SJCRH30 (cell line): Measurements from ENCODE around the gene HSF5. TPM values are rescaled to one million over a fixed set of nuclear protein-coding genes. Genes with fewer than 3 reads are reported as not detected.
A peak's percentile ranks its signal among the peaks of the same experiment; 100 is the strongest.

Experiments
- DNase-seq, 2 experiments: peaks; one replicate each; pipeline ENCODE4 v3.0.0-alpha.2; 2015 to 2020
- H3K27ac ChIP-seq: fragments of 250-450 bp; sonication (Bioruptor Pico); 2 replicates; pipeline ENCODE4 v1.5.1; 2020; ENCODE audit warnings: mild to moderate bottlenecking, moderate library complexity
- H3K27me3 ChIP-seq: fragments of 250-450 bp; sonication (Bioruptor Pico); 2 replicates; pipeline ENCODE4 v1.5.1; 2020; ENCODE audit warnings: mild to moderate bottlenecking, moderate library complexity
- H3K36me3 ChIP-seq: fragments of 250-450 bp; sonication (Bioruptor Pico); 2 replicates; pipeline ENCODE4 v1.5.1; 2020; ENCODE audit warnings: mild to moderate bottlenecking, moderate library complexity
- H3K4me1 ChIP-seq: fragments of 250-450 bp; sonication (Bioruptor Pico); 2 replicates; pipeline ENCODE4 v1.5.1; 2020; ENCODE audit warnings: mild to moderate bottlenecking, moderate library complexity
- H3K4me3 ChIP-seq: fragments of 250-450 bp; sonication (Bioruptor Pico); 2 replicates; pipeline ENCODE4 v1.5.1; 2020; ENCODE audit warnings: mild to moderate bottlenecking, moderate library complexity
- H3K9me3 ChIP-seq: fragments of 250-450 bp; sonication (Bioruptor Pico); replicated peaks from 2 replicates; pipeline ENCODE4 v1.5.1; 2020; ENCODE audit warnings: mild to moderate bottlenecking, moderate library complexity
- total RNA-seq: library from RNA; depleted of rRNA; stranded (reverse); fragments of >200 nt; shearing (Covaris generic); gene quantifications from 2 replicates; pipeline ENCODE4 v1.2.3, GENCODE V29; 2014

HSF5 gene
- total RNA-seq, 1 experiment from 2014 or later, result not detected

DNA sequence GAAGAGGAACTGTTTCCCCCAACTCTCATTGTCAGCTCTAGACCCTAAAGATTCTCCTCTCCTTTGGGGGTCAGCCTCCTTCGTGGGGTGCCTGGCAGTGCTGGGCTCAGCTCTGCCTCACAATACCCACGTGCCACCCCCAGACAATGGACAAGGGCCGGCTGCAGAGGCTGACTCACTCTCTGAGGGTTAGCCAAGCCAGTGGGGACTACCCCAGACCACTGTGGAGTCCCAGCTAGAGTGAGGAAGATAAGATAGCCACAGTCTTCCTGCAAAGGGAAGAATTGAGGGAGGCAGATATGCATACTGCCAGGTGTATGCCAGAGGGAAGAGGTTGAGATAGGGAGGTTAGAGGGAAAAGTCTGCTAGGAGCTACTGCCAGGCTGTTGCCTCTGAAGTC, 39.7 kb upstream of the HSF5 start:
- no peak overlapping the region for H3K27ac ChIP-seq
- no peak overlapping the region for H3K4me3 ChIP-seq
- peaks cover 10% of the 10 kb centered on the region for H3K4me1 ChIP-seq

DNA sequence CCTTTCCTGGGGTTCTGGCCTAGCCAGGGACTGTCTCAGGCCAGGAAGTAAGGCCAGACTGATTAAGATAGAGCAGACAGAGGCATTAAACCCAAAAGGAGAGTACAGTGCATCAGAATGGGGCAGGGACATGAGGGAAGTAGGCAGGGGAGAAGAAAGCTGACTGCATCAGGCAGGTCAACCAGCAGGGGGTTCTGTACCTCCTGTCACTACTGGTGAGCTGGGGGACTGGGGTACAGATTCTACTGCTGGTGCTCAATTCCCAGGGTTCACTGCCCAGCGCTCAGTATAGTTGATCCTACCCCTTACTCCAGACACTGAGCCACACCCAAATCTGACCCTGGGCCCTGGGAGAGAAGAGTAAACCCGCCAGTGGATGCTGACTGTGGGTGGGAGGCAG, 39.1 kb upstream of the HSF5 start:
- Histone ChIP-seq H3K4me1 (peaks cover 3% of the 10 kb centered on the region; the same call in 1 of the 2 replicates), H3K9me3 (no peaks in the 10 kb centered on the region), H3K36me3 (no peaks in the 10 kb centered on the region), H3K27me3 (no peaks in the 10 kb centered on the region; the same call in 1 of the 2 replicates), H3K4me3 (no peak overlapping the region), H3K27ac (no peak overlapping the region)
- no peak for DNase-seq

More for the DNA sequence above, 39.7 kb upstream of the HSF5 start:
- no peaks in the 10 kb centered on the region for H3K9me3 ChIP-seq
- no peak for DNase-seq
- H3K36me3 ChIP-seq, result no peaks in the 10 kb centered on the region
- H3K27me3 ChIP-seq, result no peaks in the 10 kb centered on the region; the same call in 1 of the 2 replicates

DNA sequence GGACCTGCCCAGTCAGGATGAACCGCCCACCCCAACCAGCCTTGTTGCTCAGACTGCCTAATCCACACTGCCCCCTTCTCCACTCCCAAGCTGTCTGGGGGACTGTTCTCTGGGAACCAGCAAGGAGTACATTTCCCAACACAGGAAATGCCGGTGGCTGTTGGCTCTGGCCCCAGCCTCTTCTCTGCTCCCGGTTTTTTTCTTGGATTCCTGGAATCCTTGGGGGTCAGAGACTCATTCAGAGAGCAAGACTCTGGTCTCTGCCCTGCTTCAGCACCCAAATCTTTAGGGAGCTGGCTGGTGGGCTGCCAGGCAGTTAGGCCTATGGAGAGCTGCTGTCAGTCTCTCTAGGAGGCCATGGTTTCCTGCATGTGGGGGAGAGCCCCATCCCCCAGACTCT, 37.0 kb upstream of the HSF5 start:
- Histone ChIP-seq H3K9me3 (no peaks in the 10 kb centered on the region), H3K4me3 (no peak overlapping the region), H3K27me3 (no peaks in the 10 kb centered on the region), H3K36me3 (no peaks in the 10 kb centered on the region), H3K4me1 (peaks cover 3% of the 10 kb centered on the region; the same call in 1 of the 2 replicates), H3K27ac (no peak overlapping the region)
- DNase-seq, result no peak

DNA sequence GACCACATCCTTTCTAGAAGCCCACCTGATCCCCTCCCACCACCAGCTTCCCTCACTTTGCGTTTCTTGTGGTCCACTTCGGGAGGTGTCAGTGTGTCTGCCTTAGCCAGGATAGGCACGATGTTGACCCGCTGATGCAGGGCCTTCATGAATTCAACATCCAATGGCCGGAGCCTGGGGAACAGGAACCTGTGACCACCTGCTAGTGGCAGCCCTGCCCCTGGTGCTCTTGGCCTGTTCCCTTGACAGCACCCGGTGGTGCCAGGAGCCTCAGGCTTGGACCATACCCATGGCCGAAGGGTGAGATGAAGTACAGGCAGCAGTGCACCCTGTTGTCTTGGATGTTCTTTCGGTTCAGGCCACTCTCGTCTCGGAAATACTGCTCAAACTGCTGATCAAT, 33.5 kb upstream of the HSF5 start:
- Histone ChIP-seq H3K4me3 (no peak overlapping the region), H3K27ac (no peak overlapping the region), H3K27me3 (no peaks in the 10 kb centered on the region), H3K36me3 (no peaks in the 10 kb centered on the region), H3K4me1 (peaks cover 6% of the 10 kb centered on the region; the same call in 1 of the 2 replicates), H3K9me3 (no peaks in the 10 kb centered on the region)
- DNase-seq, result no peak

DNA sequence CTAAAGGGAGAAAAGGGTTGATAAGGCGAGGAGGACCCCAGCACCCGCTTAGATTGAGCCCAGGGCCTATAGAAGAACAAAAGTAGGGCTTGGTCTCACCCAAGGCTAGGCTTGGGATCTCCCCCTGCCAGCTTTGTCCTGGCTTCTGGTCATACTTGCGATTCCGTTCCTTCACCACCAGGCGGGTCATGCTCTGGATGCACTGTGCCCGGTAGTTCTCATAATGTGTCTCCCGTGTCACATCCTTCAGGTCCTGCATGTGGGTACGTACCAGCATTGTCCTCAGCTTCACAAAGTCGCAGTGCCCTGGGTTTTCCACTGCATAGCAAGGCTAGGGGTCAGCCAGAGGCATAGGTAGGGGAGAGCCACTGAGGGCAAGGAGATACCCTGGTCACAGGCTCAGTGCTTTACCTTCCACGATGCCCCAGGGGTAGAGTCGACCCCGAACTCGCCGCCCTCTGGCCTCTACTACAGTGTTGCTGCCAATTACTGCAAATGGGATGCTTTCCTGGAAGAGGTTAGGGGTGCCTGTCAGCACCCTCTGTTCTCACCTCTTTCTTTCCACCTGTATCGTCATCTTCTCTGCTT, 32.7 kb upstream of the HSF5 start:
- Histone ChIP-seq H3K36me3 (no peaks in the 10 kb centered on the region), H3K4me3 (no peak overlapping the region), H3K27me3 (no peaks in the 10 kb centered on the region), H3K27ac (no peak overlapping the region), H3K4me1 (peaks cover 7% of the 10 kb centered on the region; the same call in 1 of the 2 replicates), H3K9me3 (no peaks in the 10 kb centered on the region)
- DNase-seq, result no peak

DNA sequence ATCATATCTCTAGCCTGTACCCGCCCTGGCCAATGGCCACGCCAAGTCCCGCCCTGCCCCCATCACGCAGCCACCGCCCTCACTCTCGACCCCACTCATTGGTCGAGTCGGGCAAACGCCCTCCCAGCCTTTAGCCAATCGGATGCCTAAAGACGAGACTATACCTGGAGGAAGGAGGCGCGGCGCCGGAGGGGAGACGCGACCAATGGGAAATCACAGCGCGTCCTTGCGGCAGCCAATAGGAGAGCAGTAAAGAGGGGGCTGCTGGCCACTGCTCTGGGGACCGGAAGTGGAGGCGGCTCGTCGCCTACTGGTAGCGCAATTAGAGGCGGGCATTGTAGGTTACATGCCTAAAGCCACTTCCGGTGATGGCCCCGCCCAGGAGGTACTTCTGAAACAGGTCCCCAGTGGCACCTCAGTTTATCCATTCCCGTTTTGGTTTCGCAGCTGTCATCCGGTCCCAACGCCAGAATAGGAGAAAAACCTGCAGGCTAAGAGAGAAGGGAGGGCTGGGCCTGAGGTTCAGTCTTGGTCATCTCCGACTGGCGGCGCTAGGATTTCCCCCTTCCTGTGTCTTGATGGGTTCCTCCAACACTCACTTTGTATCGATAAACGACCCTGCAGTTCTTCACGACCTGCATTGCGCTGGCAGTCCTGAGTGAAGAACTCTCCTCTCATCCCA, 29.9 kb upstream of the HSF5 start:
- peak; percentile 99 for DNase-seq
- no peaks in the 10 kb centered on the region for H3K36me3 ChIP-seq
- peak overlapping the region; percentile 90 for H3K27ac ChIP-seq
- H3K4me1 ChIP-seq, result peaks cover 7% of the 10 kb centered on the region; the same call in 1 of the 2 replicates
- no peaks in the 10 kb centered on the region for H3K9me3 ChIP-seq
- H3K27me3 ChIP-seq, result no peaks in the 10 kb centered on the region
- H3K4me3 ChIP-seq, result peak overlapping the region; percentile 64

DNA sequence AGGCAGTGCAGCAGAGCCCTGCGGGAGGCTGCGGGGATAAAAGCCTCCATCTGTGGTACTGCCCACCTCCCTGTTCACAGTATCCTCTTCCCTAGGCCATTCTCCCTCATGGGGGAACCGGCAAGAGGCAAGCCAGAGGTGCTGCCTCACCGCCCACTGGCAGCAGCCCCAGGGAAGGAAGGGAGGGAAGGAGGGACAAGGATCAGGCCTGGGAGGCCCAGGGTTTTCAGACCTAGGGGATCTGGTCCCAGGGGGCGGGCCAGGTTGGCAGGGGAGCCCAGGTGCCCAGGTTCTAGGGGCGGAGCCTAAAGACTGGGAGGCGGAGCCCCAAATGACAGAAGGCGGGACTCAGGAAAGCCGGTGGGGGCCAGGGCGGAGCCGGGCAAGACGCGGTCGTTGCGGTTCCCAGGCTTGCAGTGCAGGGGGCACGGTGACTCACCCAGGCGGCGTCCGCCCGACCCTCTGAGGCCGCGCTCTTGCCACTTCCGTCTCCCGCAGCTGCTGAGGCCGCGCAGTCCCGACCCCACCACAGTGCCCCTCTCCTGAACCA, 29.2 kb upstream of the HSF5 start:
- no peaks in the 10 kb centered on the region for H3K36me3 ChIP-seq
- peak overlapping the region; percentile 59 for H3K27ac ChIP-seq
- no peaks in the 10 kb centered on the region for H3K27me3 ChIP-seq

DNA sequence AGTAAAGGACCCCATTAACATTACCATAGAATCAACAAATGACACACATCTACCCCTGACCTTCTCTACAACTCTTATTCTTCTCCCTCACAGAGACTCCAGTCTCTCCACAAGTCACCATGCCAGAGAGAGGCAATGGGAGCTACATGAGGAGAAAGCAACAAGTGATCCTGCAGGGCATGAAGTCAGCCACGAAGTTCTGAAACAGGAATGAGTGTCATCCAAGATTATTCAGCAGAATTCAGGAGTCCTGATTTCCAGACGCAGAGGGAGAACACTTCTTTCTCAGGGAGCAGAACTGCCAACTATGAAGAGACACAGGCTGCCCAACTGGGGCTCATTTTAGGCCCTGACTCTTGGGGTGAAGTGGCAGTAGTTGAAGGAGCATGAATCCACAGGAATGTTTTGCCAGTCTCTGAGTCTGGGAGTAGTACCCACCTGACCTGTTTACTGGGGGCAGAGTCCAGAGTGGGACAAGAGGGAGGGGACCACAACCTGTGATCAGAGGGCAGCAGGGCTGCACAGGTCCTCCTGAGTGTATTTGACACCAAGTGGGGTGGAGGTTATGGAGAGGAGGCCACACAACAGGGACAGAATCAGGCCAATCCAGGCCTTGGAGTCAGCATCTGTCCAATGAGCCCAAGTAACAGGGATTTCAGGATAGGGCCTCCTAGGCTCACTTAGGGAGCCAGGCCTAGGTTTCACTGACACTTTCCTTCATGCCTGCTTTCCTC, 28.6 kb upstream of the HSF5 start:
- H3K27ac ChIP-seq, result peak overlapping the region; percentile 59
- DNase-seq, result no peak
- H3K36me3 ChIP-seq, result no peaks in the 10 kb centered on the region
- no peaks in the 10 kb centered on the region for H3K27me3 ChIP-seq
- H3K9me3 ChIP-seq, result no peaks in the 10 kb centered on the region
- peak overlapping the region; percentile 63 for H3K4me3 ChIP-seq
- peaks cover 9% of the 10 kb centered on the region; the same call in 1 of the 2 replicates for H3K4me1 ChIP-seq

More for the DNA sequence above, 29.2 kb upstream of the HSF5 start:
- no peaks in the 10 kb centered on the region for H3K9me3 ChIP-seq
- H3K4me1 ChIP-seq, result peaks cover 9% of the 10 kb centered on the region; the same call in 1 of the 2 replicates
- H3K4me3 ChIP-seq, result peak overlapping the region; percentile 63
- no peak for DNase-seq

DNA sequence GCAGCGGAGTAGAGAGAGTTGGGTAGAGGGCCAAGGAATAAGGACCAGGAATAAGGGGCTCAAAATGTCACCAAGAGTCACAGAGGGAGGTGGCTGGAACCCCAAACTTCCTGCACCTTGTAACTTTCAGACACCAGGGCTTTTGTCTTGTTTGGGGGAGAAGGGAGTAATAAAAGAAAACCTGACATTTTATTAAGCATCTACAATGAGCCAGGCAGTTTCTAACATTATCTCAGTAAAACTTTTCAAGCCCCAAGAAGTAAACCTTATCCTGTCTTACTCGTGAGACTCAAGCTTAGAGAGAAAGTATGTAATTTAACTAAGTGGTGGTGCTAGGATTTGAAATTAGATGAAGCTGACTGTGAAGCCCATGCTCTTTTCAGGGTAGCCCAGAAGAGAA, 27.1 kb upstream of the HSF5 start:
- peaks cover 9% of the 10 kb centered on the region; the same call in 1 of the 2 replicates for H3K4me1 ChIP-seq
- H3K27me3 ChIP-seq, result no peaks in the 10 kb centered on the region
- no peak overlapping the region for H3K27ac ChIP-seq
- H3K9me3 ChIP-seq, result no peaks in the 10 kb centered on the region
- DNase-seq, result no peak
- H3K36me3 ChIP-seq, result peaks cover 9% of the 10 kb centered on the region; the same call in 1 of the 2 replicates
- no peak overlapping the region for H3K4me3 ChIP-seq

DNA sequence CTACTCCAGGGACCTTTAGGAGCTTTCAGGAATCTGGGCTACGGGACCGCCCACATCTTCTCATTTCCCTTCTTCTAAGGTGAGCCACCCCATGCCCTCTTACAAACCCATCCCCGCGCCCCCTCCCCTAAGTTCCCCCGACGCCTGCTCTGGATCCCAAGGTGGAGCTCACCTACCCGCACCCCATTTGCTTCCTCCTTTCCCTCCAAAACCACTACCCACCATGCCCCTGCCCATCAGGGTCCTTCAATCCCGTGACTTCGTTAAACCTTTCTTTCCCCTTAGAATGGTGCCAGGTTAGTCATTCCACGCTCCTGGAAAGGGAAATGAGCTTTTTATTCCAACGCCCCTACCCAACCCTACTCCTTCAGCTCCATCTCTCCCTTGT, 26.6 kb upstream of the HSF5 start:
- no peaks in the 10 kb centered on the region for H3K9me3 ChIP-seq
- peaks cover 9% of the 10 kb centered on the region; the same call in 1 of the 2 replicates for H3K36me3 ChIP-seq
- H3K4me1 ChIP-seq, result peaks cover 9% of the 10 kb centered on the region; the same call in 1 of the 2 replicates
- no peak overlapping the region; the same call in 1 of the 2 replicates for H3K27ac ChIP-seq
- DNase-seq, result no peak
- peak overlapping the region; percentile 84 for H3K4me3 ChIP-seq
- no peaks in the 10 kb centered on the region for H3K27me3 ChIP-seq

DNA sequence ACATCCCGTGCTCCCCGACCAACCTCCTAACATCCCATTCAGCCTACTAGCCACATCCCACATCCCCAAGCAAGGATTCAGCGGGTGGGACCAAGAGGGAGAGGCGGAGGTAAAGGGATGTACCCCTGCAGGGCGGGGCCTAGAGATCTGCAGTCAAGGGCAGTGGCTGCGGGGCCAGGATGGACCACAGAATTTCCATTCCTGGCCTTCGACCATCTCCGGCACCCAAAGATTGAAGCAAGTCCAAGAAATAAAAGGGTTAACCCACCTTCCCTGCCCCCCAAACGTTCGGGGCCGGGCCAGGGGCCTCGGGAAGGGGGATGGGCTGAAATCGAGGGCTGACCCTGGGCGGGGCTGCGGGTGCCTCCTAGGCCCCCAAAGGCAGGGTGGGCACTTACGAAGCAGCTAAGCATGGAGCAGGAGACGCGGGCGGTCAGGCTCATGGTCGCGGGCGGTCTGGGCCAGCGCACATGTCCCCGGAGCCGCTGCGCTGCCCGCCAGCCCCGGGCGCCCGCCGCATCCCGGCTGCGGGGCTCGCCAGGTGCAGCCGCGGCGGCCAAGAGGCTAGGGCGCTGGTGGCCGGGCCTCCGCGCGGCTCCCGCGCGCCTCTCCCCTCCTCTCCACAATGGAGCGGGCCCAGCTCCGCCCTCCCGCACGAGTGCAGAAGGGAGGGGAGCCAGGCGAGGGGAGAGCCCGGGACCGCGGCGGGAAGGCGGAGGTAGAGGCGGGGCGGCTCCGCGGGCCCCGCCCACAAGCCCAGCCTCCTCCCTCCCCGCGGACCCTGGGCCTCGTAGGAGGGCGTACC, 26.0 kb upstream of the HSF5 start, which contains the start of gene MTMR4:
Gene MTMR4 (minus strand): TSS at position 674 of the 805 bp plus-strand sequence. CDS start 231 bp downstream, at position 443.
- Histone ChIP-seq H3K4me1 (peaks cover 9% of the 10 kb centered on the region; the same call in 1 of the 2 replicates), H3K9me3 (no peaks in the 10 kb centered on the region), H3K36me3 (peaks cover 13% of the 10 kb centered on the region; the same call in 1 of the 2 replicates), H3K27ac (peak within 1 kb of the TSS; percentile 59), H3K27me3 (no peaks in the 10 kb centered on the region), H3K4me3 (peak within 1 kb of the TSS; percentile 84)
- peak; percentile 83 to 85 for DNase-seq

DNA sequence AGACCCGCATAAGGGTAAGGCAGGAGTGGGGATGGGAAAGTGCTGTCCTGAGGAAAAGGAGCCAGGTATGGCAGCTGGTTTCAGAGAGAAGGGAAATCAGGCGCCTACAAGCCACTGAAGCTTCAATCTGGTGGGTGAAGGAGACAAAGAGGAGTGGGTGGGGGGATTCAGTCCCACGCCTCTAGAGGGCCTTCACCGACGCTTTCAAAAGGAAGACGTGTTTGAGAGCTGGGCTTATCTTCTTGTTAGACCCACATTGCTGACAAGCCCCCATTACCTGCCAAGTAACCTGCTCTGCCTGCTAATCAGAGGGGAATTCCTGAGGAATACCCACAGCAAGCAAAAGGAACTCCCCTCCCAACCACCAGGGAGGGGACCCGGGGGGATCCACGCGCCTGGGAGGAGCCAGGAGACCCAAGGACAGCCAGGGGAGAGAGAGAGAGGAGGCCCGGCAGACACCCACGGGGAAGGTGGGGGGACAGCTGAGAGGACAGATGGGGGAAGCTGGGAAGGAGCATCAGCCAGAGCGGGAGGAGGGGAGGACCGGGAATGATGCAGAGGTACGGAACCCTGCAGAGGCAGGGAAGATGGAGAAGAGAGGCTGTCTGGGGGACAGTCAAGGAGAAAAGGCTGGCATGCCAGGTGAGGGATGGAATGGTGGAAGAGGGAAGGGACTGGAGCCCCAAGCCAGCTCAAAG, 25.2 kb upstream of the HSF5 start:
- Histone ChIP-seq H3K27ac (peak overlapping the region; percentile 59), H3K4me3 (peak overlapping the region; percentile 84), H3K9me3 (no peaks in the 10 kb centered on the region), H3K4me1 (peaks cover 9% of the 10 kb centered on the region; the same call in 1 of the 2 replicates), H3K36me3 (peaks cover 14% of the 10 kb centered on the region; the same call in 1 of the 2 replicates), H3K27me3 (no peaks in the 10 kb centered on the region)
- DNase-seq, result no peak

DNA sequence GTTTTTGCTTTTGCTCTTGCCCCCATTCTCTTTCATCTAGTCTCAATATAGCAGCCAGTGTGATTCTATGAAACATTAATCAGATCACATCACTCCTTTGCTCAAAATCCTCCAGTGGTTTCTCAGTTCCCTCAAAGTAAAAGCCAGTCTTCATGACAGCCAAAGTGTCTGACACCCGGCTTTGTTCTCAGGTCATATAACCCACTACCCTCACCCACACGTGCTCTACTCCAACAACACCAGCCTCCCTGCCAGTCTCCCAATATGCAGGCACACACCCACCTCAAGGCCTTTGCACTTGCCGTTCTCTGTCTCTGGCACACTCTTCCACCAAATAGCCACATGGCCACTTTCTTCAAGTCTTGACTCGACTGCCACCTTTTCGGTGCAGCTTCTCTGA, 21.9 kb upstream of the HSF5 start:
- Histone ChIP-seq H3K27ac (no peak overlapping the region), H3K9me3 (no peaks in the 10 kb centered on the region), H3K36me3 (peaks cover 16% of the 10 kb centered on the region), H3K4me3 (no peak overlapping the region), H3K27me3 (no peaks in the 10 kb centered on the region), H3K4me1 (peaks cover 6% of the 10 kb centered on the region; the same call in 1 of the 2 replicates)
- no peak for DNase-seq
